Heart left ventricle (tissue), 13 donors: ENCODE measurements around the gene NR2F2.

Source experiments
- POLR2A ChIP-seq, 2 donors: fragments of 450-650 bp; IDR thresholded peaks; one replicate each; pipeline ENCODE4 v1.6.1; 2017; ENCODE audit warnings: antibody characterized with exemption in 2 of 2, mild to moderate bottlenecking in 2 of 2, moderate library complexity in 2 of 2
- TF ChIP-seq, protein P1 (sequence below), 12 donors: fragments of 200-600 bp; sonication (generic) in 4 of 12; IDR thresholded peaks; one replicate each; pipeline versions ENCODE4 v1.5.0 to v1.8.0; 2018 to 2022; ENCODE audit warnings: antibody characterized with exemption in 12 of 12, mild to moderate bottlenecking in 5 of 12
- donor health status: ischemic (EF 13 %, LVEDD 7.1; RV severe dilation, severe dysfunction).
- donor health status: DM: no; HTN: yes; CAD: no.
- donor health status: DM: no; HTN: no; CAD: no.
- donor health status: ischemic (EF 25% LVEDD 6.9; RV normal size, moderate dysfunction).
- donor health status: ischemic (EF 25% LVEDD 5.7; RV mildly dilated, moderate dysfunction).
- donor health status: ischemic (EF 35%, LVEDD 5.7; RV mildly dilated, moderate dysfunction).
- donor health status: nonischemic (EF 11% LVEDD 7.7; RV severe dilation, severe dysfunction).
- donor health status: DM: yes; HTN: yes; CAD: no.
- donor health status: PGD.
- donor health status: ischemic (EF 29% LVEDD 5.4; RV normal size, mild dysfunction).
- donor health status: nonischemic (EF 23%, LVEDD 6.1; RV moderate dilation, normal function).

- TF ChIP-seq, protein P1, sequence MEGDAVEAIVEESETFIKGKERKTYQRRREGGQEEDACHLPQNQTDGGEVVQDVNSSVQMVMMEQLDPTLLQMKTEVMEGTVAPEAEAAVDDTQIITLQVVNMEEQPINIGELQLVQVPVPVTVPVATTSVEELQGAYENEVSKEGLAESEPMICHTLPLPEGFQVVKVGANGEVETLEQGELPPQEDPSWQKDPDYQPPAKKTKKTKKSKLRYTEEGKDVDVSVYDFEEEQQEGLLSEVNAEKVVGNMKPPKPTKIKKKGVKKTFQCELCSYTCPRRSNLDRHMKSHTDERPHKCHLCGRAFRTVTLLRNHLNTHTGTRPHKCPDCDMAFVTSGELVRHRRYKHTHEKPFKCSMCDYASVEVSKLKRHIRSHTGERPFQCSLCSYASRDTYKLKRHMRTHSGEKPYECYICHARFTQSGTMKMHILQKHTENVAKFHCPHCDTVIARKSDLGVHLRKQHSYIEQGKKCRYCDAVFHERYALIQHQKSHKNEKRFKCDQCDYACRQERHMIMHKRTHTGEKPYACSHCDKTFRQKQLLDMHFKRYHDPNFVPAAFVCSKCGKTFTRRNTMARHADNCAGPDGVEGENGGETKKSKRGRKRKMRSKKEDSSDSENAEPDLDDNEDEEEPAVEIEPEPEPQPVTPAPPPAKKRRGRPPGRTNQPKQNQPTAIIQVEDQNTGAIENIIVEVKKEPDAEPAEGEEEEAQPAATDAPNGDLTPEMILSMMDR (IDR thresholded peaks at IDR 0.05), result no peak
- TF ChIP-seq POLR2A (IDR thresholded peaks at IDR 0.05), result no peak
These were observed 10.4 kb downstream of the NR2F2 start for GRCh38 chr15:96340598-96341512.
